Liver (tissue), 9 donors: ENCODE results near the gene IL17RC. TPM values are rescaled to one million over a fixed set of nuclear protein-coding genes. Genes with fewer than 3 reads are reported as not detected.

Source experiments
- DNase-seq: peaks from one replicate; pipeline ENCODE4 v3.0.0-alpha.2; 2017; ENCODE audit warnings: low spot score
- H3K27ac ChIP-seq, 2 donors: one replicate each; pipeline ENCODE4 v1.7.0; 2013; ENCODE audit warnings: inconsistent platforms in 2 of 2, low read length in 2 of 2, control low read depth in 1 of 2, low read depth in 1 of 2, mild to moderate bottlenecking in 1 of 2
- H3K27me3 ChIP-seq, 4 donors: one replicate each; pipeline versions ENCODE4 v1.6.1 to v1.7.0; 2013; ENCODE audit warnings: low read length in 3 of 4, inconsistent platforms in 1 of 4, mild to moderate bottlenecking in 1 of 4, moderate library complexity in 1 of 4; ENCODE audit not compliant: control insufficient read depth in 4 of 4, insufficient read depth in 4 of 4
- H3K36me3 ChIP-seq, 4 donors: one replicate each; pipeline versions ENCODE4 v1.6.1 to v1.7.0; 2013; ENCODE audit warnings: low read length in 3 of 4, mild to moderate bottlenecking in 3 of 4, low read depth in 1 of 4, moderate library complexity in 1 of 4; ENCODE audit not compliant: control insufficient read depth in 4 of 4, insufficient read depth in 3 of 4
- H3K4me1 ChIP-seq, 4 donors: one replicate each; pipeline versions ENCODE4 v1.6.1 to v1.7.0; 2013; ENCODE audit warnings: low read length in 3 of 4, mild to moderate bottlenecking in 3 of 4, moderate library complexity in 1 of 4; ENCODE audit not compliant: control insufficient read depth in 4 of 4, insufficient read depth in 4 of 4
- H3K4me3 ChIP-seq, 3 donors: one replicate each; pipeline versions ENCODE4 v1.6.1 to v1.7.0; 2013; ENCODE audit warnings: low read length in 3 of 3, control low read depth in 1 of 3, low read depth in 1 of 3, mild to moderate bottlenecking in 1 of 3
- H3K9ac ChIP-seq, 2 donors: one replicate each; pipeline ENCODE4 v1.7.0; 2013; ENCODE audit warnings: low read length in 2 of 2, mild to moderate bottlenecking in 2 of 2, moderate library complexity in 2 of 2, control low read depth in 1 of 2, low read depth in 1 of 2
- H3K9me3 ChIP-seq, 4 donors: one replicate each; pipeline versions ENCODE4 v1.6.1 to v1.7.0; 2013; ENCODE audit warnings: low read length in 3 of 4; ENCODE audit not compliant: control insufficient read depth in 4 of 4
- ATF3 ChIP-seq: IDR thresholded peaks from 2 replicates; pipeline ENCODE4 v1.6.1; 2016; ENCODE audit warnings: antibody characterized with exemption
- CTCF ChIP-seq: fragments of 150-350 bp; IDR thresholded peaks from 2 replicates; pipeline ENCODE4 v1.5.1; 2017; ENCODE audit warnings: improper control_type of control experiment, low read depth, low read length; ENCODE audit not compliant: missing input control
- EGR1 ChIP-seq, 2 donors: IDR thresholded peaks; 2 replicates each; pipeline ENCODE4 v1.6.1; 2016 to 2018; ENCODE audit warnings: antibody characterized with exemption in 2 of 2, low read depth in 2 of 2
- FOXA1 ChIP-seq: IDR thresholded peaks from 2 replicates; pipeline ENCODE4 v1.6.1; 2016; ENCODE audit warnings: antibody characterized with exemption
- FOXA2 ChIP-seq: IDR thresholded peaks from 2 replicates; pipeline ENCODE4 v1.6.1; 2016; ENCODE audit warnings: antibody characterized with exemption
- GABPA ChIP-seq, 2 donors: IDR thresholded peaks in 1 of 2; conservative IDR thresholded peaks in 1 of 2; 2 replicates each; pipeline ENCODE4 v1.6.1; 2016; ENCODE audit warnings: antibody characterized with exemption in 2 of 2, mild to moderate bottlenecking in 1 of 2, moderate library complexity in 1 of 2
- HNF4A ChIP-seq, 2 donors: conservative IDR thresholded peaks; 2 replicates each; pipeline ENCODE4 v1.6.1; 2016; ENCODE audit warnings: antibody characterized with exemption in 2 of 2, mild to moderate bottlenecking in 2 of 2
- HNF4G ChIP-seq: IDR thresholded peaks from 2 replicates; pipeline ENCODE4 v1.6.1; 2016; ENCODE audit warnings: antibody characterized with exemption
- JUND ChIP-seq, 2 donors: IDR thresholded peaks; 2 replicates each; pipeline ENCODE4 v1.6.1; 2016; ENCODE audit warnings: antibody characterized with exemption in 2 of 2
- MAX ChIP-seq: IDR thresholded peaks from 2 replicates; pipeline ENCODE4 v1.6.1; 2016; ENCODE audit warnings: antibody characterized with exemption
- NR2F2 ChIP-seq: IDR thresholded peaks from 2 replicates; pipeline ENCODE4 v1.6.1; 2016; ENCODE audit warnings: antibody characterized with exemption
- RAD21 ChIP-seq, 2 donors: IDR thresholded peaks; 2 replicates each; pipeline ENCODE4 v1.6.1; 2016; ENCODE audit warnings: antibody characterized with exemption in 2 of 2, mild to moderate bottlenecking in 2 of 2
- REST ChIP-seq: IDR thresholded peaks from 2 replicates; pipeline ENCODE4 v1.6.1; 2016; ENCODE audit warnings: antibody characterized with exemption, mild to moderate bottlenecking
- RXRA ChIP-seq, 2 donors: IDR thresholded peaks; 2 replicates each; pipeline ENCODE4 v1.6.1; 2017 to 2018; ENCODE audit warnings: antibody characterized with exemption in 2 of 2, mild to moderate bottlenecking in 1 of 2
- SP1 ChIP-seq: IDR thresholded peaks from 2 replicates; pipeline ENCODE4 v1.6.1; 2018; ENCODE audit warnings: antibody characterized with exemption, mild to moderate bottlenecking
- TAF1 ChIP-seq: conservative IDR thresholded peaks from 2 replicates; pipeline ENCODE4 v1.6.1; 2016; ENCODE audit warnings: antibody characterized with exemption, mild to moderate bottlenecking
- YY1 ChIP-seq: IDR thresholded peaks from 2 replicates; pipeline ENCODE4 v1.6.1; 2016; ENCODE audit warnings: antibody characterized with exemption, mild to moderate bottlenecking
- ZBTB33 ChIP-seq: IDR thresholded peaks from 2 replicates; pipeline ENCODE4 v1.6.1; 2016; ENCODE audit warnings: antibody characterized with exemption
- WGBS: extraction: QIAGEN DNeasy Blood & Tissue Kit; methylation state at CpG from one replicate; pipeline ENCODE4 v1.1.7; 2013; 5-methylcytosine and 5-hydroxymethylcytosine counted together
- polyA plus RNA-seq, 2 donors: library from polyadenylated mRNA; stranded (reverse) in 1 of 2; unstranded in 1 of 2; fragments of 200-250 nt in 1 of 2; fragments of >200 nt in 1 of 2; fragmentation: Nextera tagmentation in 1 of 2; extraction: Ambion mirVana in 1 of 2; gene quantifications; one replicate each; pipeline versions ENCODE4 v1.2.1 to v1.2.3, GENCODE V29; 2013 to 2015
- total RNA-seq, 2 donors: library from RNA; depleted of rRNA; stranded (reverse); fragments of >200 nt; gene quantifications; one replicate each; pipeline ENCODE4 v1.2.3, GENCODE V29; 2014
- donor health status: healthy.
- donor health status: healthy.
- donor health status: healthy.
- donor health status: healthy.
- donor health status: healthy.

Gene IL17RC
- total RNA-seq = 10 to 100 TPM; 15.4 to 62.8 TPM
- 10 to 100 TPM; 25.7 to 25.8 TPM for polyA plus RNA-seq

GRCh38 chr3:9916734-9917680 is at the start of gene IL17RC:
IL17RC (plus strand) TSS chr3:9917098; CDS start chr3:9917316, 218 bp downstream.
- Histone ChIP-seq H3K36me3 (peaks cover 0 to 10% (median 3%) of the 10 kb centered on the region in 4 donors), H3K27ac (peak within 1 kb of the TSS; percentile 79 to 89), H3K27me3 (no peaks in the 10 kb centered on the region), H3K4me3 (peak within 1 kb of the TSS; percentile 65 to 74 (median 67)), H3K9me3 (no peaks in the 10 kb centered on the region), H3K9ac (peak within 1 kb of the TSS; percentile 8 to 77), H3K4me1 (peaks cover 19 to 64% (median 52%) of the 10 kb centered on the region in 4 donors)
- WGBS = 8% methylated on average over 19 of the region's 19 CpGs
- DNase-seq = peak; percentile 80
- TF ChIP-seq GABPA (IDR thresholded peaks at IDR 0.05 in 1 of 2, conservative IDR thresholded peaks at IDR 0.05 in 1 of 2) (peak in 1 of 2 donors; percentile 16), YY1 (peak; percentile 68), RAD21 (IDR thresholded peaks at IDR 0.05) (peak; percentile 38 to 56), EGR1 (IDR thresholded peaks at IDR 0.05; ENCODE audit: low read depth in 2 of 2) (no peak), MAX (no peak), ATF3 (no peak), JUND (IDR thresholded peaks at IDR 0.05) (no peak), RXRA (IDR thresholded peaks at IDR 0.05) (peak; percentile 52 to 53), TAF1 (no peak), HNF4G (no peak), HNF4A (conservative IDR thresholded peaks at IDR 0.05) (peak; percentile 42 to 58), ZBTB33 (no peak), REST (no peak), SP1 (peak; percentile 75), FOXA2 (no peak), NR2F2 (no peak), CTCF (no peak), FOXA1 (no peak)
